ENCODE data around the gene PTGES3L.
"Not testable (repeated sequence)": the region's sequence is repeated elsewhere in the genome, so short reads cannot be mapped to it uniquely, and the experiment has no call there.

PTGES3L gene

DNA sequence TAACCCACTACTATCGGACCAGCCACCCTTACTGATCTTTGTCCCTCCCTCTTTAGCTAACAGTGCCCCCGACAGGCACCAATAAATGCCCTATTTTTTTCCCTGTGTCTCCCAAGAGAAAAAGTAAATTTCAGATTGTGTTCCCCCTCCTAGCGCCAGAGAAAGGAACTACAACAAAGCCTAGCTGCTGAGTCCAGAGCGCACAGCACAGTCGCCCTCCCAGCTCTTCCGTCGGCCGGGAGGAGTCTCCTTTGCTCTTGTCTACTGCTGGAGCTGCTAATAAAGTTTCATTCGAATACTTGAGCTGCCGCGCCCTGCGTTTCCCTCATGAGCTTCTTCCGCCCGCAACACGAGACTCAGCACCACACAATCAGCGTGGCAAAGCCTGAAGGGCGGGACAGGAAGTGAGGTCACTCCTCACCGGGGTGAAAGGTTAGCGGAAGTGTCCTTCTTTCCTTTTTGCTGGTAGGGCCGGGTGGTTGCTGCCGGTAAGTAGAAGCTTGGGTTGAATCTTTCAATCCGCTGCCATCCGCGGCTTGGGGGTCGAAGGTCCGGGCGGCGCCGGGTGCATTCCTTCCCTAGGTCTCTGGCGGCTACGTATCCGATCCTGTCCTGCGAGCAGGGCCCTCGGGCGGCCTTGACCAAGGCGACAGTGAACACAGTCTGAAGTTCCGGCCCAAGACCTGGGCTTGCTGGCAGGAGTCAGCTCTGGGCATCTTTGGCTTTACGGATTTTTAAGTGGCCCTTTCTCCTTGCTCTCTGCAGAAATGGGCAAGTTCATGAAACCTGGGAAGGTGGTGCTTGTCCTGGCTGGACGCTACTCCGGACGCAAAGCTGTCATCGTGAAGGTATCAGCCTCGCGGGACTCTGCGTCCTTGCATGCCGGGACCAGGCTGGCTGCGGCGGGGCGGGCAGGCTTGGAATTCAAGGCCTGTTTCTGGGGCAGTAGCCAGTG, 18.4 kb upstream of the PTGES3L start, which contains the start of gene RPL27:
Gene RPL27, plus strand, starts transcription at position 436 of the 955 bp plus-strand sequence. Its CDS starts 332 bp downstream, at position 768.
- DNase-seq (ENCODE audit: low read depth), result peak; percentile 100
- TF ChIP-seq, protein P1, sequence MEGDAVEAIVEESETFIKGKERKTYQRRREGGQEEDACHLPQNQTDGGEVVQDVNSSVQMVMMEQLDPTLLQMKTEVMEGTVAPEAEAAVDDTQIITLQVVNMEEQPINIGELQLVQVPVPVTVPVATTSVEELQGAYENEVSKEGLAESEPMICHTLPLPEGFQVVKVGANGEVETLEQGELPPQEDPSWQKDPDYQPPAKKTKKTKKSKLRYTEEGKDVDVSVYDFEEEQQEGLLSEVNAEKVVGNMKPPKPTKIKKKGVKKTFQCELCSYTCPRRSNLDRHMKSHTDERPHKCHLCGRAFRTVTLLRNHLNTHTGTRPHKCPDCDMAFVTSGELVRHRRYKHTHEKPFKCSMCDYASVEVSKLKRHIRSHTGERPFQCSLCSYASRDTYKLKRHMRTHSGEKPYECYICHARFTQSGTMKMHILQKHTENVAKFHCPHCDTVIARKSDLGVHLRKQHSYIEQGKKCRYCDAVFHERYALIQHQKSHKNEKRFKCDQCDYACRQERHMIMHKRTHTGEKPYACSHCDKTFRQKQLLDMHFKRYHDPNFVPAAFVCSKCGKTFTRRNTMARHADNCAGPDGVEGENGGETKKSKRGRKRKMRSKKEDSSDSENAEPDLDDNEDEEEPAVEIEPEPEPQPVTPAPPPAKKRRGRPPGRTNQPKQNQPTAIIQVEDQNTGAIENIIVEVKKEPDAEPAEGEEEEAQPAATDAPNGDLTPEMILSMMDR (conservative IDR thresholded peaks at IDR 0.05; ENCODE audit: low read length), result peak; percentile 84

DNA sequence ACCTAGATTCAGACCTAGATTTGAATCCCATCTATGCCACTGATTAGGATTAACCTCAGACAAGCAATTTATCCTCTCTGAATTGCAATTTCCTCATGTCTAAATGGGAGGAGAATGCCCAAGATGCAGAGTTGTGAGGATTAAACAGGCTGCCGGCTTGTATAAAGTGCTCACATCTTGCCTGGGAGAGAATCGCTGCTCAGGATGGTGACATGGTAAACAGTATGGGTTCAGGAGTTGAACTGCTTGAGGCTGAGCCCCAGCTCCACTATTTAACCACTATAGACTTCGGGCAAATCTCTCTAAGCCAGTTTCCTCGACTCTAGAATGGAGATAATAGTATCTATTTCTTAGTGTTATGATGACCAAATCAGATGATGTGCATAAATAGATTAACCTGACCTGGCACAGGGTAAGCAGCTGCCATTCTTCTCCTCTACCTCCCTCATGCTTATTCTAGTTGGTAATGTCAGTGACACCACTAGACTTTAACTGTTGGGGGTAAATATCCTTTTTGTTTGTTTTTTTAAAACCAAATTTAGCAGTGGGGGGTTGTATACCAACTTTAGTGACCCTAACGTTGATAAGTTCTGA, 17.6 kb upstream of the PTGES3L start:
- TF ChIP-seq, protein P1 (conservative IDR thresholded peaks at IDR 0.05; ENCODE audit: low read length), result no peak
- no peak for DNase-seq (ENCODE audit: low read depth)
- H3K4me3 ChIP-seq (ENCODE audit: low read length), result peak overlapping the region; percentile 41

More for the DNA sequence above, 18.4 kb upstream of the PTGES3L start, which contains the start of gene RPL27:
- peak within 1 kb of the TSS; percentile 77 for H3K4me3 ChIP-seq (ENCODE audit: low read length)

DNA sequence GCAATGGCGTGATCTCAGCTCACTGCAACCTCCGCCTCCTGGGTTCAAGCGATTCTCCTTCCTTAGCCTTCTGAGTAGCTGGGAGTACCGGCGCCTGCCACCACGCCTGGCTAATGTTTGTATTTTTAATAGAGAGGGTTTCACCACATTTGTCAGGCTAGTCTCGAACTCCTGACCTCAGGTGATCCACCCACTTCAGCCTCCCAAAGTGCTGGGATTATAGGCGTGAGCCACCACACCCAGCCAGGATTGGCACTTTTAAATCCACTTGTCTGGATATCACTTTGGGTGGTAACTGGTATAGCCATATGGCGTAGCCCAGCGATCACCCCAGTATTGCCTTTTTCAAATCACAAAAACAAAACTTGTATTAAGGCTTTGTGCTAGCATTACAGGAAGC, 14.0 kb upstream of the PTGES3L start:
- not testable (repeated sequence) for H3K4me3 ChIP-seq (ENCODE audit: low read length); DNase-seq (ENCODE audit: low read depth)

DNA sequence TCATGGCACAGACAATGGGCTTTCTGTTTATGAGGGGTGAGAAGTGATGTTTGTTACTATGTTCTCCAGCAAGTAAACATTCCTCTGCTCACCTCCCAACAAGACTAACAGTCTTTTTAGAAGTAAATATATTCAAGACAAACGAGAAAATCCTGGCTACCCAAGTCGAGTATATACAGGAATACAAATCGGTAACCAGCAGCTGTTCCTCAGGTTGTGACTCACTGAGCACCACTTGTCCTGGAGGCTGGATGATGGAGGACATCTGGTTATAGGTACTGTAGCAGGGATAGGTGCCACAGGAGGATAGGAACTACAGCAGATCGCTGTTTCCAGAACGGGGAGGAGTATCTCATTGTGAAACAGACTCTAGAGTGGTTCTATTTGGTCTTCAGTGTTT, 13.0 kb upstream of the PTGES3L start:
- no peak overlapping the region for H3K4me3 ChIP-seq (ENCODE audit: low read length)
- no peak for DNase-seq (ENCODE audit: low read depth)
- TF ChIP-seq, protein P1 (conservative IDR thresholded peaks at IDR 0.05; ENCODE audit: low read length), result no peak

DNA sequence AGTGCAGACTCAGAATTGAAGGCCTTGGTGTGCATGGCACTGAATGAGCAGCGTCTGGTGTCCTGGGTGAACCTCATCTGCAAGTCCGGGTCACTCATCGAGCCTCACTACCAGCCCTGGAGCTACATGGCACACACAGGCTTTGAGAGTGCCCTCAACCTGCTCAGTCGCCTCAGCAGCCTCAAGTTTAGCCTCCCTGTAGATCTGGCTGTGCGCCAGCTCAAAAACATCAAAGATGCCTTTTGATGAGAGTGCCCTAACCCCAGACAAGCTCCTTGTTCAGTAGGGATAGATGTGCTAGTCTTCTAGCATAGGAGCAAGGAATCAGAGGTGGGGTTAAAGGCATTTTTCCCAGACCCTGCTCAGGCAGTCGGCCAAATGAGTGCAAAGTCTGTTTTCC, 11.6 kb upstream of the PTGES3L start:
- TF ChIP-seq, protein P1 (conservative IDR thresholded peaks at IDR 0.05; ENCODE audit: low read length), result no peak
- DNase-seq (ENCODE audit: low read depth), result no peak
- no peak overlapping the region for H3K4me3 ChIP-seq (ENCODE audit: low read length)

DNA sequence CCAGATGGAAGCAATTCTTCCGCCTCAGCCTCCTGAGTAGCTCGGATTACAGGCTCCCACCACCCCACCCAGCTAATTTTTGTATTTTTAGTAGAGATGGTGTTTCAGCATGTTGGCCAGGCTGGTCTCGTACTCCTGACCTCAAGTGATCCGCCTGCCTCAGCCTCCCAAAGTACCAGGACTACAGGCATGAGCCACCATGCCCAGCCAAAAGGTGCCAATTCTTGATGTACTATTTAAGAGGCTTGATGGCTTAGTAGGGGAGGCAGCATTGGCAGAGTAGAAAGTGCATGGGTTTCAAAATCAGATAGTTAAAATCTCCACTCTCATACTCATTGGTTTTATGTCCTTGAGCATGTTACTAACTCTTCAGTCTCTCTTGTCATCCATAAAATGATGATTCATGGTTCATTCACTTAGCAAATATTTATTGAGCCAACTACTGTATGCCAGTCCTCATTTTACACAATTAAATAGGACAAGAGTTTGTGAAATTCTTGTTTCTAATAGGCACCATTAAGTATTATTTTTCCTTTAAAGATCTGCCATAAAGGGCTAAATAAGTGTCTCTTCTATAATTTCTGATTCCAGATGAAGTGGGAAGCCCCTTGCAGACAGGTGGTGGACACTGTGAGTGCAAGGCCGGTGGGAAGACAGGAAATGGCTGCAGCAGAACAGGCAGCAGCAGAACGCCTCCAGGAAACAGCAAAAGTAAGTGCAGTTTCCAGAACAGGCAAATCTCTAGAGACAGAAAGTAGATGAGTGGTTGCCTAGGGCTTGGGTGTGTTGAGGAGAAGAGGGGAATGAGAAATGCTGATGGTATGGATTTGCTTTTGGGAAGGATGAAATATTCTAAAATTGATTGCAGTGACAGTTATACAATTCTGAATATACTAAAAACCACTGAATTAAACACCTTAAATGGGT, 10.1 kb upstream of the PTGES3L start:
- peak; percentile 46 for DNase-seq (ENCODE audit: low read depth)
- TF ChIP-seq, protein P1 (conservative IDR thresholded peaks at IDR 0.05; ENCODE audit: low read length), result no peak
- H3K4me3 ChIP-seq (ENCODE audit: low read length), result no peak overlapping the region

DNA sequence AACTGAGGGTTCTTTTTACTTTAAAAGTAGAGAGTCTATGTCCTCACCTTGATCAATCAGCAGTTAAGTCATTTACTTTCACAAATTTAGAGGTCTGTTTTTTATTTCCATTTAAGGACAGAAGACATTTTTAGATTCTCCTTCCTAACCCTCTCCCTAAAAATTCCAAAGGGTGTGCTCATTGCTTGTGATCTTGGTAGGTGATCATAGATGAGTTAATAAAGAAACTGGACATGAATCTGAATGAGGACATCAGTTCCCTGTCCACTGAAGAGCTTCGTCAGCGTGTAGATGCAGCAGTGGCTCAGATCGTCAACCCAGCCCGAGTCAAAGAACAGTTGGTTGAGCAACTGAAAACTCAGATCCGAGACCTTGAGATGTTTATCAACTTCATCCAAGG, 9.3 kb upstream of the PTGES3L start:
- TF ChIP-seq, protein P1 (conservative IDR thresholded peaks at IDR 0.05; ENCODE audit: low read length), result no peak
- DNase-seq (ENCODE audit: low read depth), result no peak
- no peak overlapping the region for H3K4me3 ChIP-seq (ENCODE audit: low read length)

Measured in AG10803 (cell line).